ENCODE measurements around the gene USP15. TPM values are rescaled to one million over a fixed set of nuclear protein-coding genes. Genes with fewer than 3 reads are reported as not detected.

Gene USP15
- total RNA-seq, 2 donors from 2014 or later = 41.1 to 49.7 TPM

DNA sequence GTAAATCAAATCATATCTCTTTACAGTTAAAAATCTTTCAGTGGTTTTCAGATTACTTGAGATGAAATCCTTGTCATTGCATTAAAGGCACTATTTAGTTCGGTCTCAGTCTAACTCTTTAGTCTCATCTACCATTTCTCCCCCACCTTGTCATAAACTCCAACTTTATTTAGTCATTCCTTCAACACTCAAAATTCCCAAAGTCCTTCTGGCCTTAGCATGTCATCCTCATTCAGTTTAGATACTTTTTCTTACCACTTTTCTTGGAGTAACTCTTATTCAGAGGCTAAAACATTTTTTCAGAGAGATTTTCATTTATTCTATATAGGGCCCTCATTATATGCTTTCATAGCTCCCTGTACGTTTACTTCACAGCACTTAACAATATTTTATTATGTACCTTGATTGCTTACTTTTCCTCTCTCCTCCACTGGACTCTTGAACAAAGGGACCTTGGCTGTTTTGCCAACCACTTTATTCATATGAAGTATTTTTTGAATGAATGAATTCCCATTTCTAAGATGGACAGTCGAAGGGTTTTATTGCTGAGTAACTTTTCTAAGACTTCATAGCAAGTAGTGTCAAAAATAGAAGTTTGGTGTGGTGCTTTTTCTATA lies 12.8 kb downstream of the USP15 start:
- H3K4me3 ChIP-seq = no peak overlapping the region
- DNase-seq (ENCODE audit: low spot score) = no peak
- no peaks in the 10 kb centered on the region for H3K36me3 ChIP-seq
- H3K27ac ChIP-seq = no peak overlapping the region
- TF ChIP-seq, protein P1, sequence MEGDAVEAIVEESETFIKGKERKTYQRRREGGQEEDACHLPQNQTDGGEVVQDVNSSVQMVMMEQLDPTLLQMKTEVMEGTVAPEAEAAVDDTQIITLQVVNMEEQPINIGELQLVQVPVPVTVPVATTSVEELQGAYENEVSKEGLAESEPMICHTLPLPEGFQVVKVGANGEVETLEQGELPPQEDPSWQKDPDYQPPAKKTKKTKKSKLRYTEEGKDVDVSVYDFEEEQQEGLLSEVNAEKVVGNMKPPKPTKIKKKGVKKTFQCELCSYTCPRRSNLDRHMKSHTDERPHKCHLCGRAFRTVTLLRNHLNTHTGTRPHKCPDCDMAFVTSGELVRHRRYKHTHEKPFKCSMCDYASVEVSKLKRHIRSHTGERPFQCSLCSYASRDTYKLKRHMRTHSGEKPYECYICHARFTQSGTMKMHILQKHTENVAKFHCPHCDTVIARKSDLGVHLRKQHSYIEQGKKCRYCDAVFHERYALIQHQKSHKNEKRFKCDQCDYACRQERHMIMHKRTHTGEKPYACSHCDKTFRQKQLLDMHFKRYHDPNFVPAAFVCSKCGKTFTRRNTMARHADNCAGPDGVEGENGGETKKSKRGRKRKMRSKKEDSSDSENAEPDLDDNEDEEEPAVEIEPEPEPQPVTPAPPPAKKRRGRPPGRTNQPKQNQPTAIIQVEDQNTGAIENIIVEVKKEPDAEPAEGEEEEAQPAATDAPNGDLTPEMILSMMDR (IDR thresholded peaks at IDR 0.05) = no peak
- H3K27me3 ChIP-seq = no peaks in the 10 kb centered on the region
- no peaks in the 10 kb centered on the region for H3K9me3 ChIP-seq
- peaks cover 0 to 45% of the 10 kb centered on the region in 2 donors for H3K4me1 ChIP-seq

DNA sequence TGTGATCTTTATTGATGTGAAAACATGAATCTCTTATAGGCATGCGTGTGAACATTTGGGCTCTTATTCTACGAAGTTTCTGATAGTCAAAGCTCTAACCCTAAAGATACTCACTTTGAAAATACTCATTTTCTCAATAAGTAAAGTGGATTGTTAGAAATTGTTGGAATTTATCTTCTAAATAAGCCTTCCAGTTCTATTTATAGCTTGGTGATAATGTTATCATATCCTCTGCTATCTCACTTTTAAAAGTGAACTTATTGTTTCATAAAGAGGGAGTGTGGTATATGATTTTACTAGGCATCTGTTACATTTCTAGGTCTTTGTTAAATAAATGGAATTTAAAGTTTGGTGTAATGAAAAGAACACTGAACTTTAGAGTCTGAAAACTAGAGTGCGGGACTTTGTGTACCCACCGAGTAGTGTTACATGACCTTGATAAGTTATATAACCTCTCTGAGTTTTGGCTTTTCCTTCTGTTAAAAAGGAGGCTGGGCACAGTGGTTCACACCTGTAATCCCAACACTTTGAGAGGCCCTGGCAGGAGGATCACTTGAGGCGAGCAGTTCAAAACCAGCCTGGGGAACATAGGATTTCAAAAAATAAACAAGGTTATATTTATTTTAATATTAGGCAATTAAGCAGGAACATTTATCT lies 13.6 kb downstream of the USP15 start:
- H3K27me3 ChIP-seq = no peaks in the 10 kb centered on the region
- no peak overlapping the region for H3K4me3 ChIP-seq
- no peaks in the 10 kb centered on the region for H3K9me3 ChIP-seq
- no peaks in the 10 kb centered on the region for H3K36me3 ChIP-seq
- H3K27ac ChIP-seq = peak overlapping the region in 1 of 2 donors; percentile 42
- DNase-seq (ENCODE audit: low spot score) = no peak
- TF ChIP-seq, protein P1 (IDR thresholded peaks at IDR 0.05) = no peak
- peaks cover 0 to 45% of the 10 kb centered on the region in 2 donors for H3K4me1 ChIP-seq

DNA sequence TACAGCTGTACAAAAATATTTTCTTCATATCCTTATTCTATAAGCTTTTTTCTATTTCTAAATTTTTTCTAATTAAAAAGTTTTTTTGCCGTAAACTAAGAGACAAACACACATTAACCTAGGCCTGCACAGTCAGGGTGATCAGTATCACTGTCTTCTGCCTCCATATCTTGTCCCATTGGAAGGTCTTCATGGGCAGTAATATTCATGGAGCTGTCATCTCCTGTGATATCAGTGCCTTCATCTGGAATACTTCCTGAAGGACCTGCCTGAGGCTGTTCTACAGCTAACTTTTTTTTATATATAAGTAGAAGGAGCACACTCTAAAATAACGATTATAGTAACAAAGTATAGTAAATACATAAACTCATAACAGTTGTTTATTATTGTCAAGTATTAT lies 17.8 kb downstream of the USP15 start:
- peaks cover 0 to 38% of the 10 kb centered on the region in 2 donors for H3K4me1 ChIP-seq
- TF ChIP-seq, protein P1 (IDR thresholded peaks at IDR 0.05) = no peak
- no peaks in the 10 kb centered on the region for H3K9me3 ChIP-seq
- no peak for DNase-seq (ENCODE audit: low spot score)
- H3K36me3 ChIP-seq = no peaks in the 10 kb centered on the region
- H3K27ac ChIP-seq = no peak overlapping the region
- H3K4me3 ChIP-seq = no peak overlapping the region
- no peaks in the 10 kb centered on the region for H3K27me3 ChIP-seq

DNA sequence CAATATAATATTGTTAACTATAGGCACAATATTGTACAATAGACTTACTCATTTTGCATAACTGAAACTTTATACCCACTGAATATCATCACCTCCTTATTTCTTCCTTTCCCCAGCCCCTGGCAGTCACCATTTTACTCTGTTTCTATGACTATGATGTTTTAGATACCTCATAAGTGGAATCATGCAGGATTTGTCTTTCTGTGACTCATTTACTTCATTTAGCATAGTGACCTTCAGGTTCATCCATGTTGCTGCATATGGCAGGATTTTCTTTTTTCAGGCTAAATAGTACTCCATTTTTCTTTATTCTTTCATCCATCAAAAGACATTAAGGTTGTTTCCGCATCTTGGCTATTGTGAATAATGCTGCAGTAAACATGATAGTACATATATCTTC lies 18.9 kb downstream of the USP15 start:
- H3K36me3 ChIP-seq = no peaks in the 10 kb centered on the region
- H3K27ac ChIP-seq = no peak overlapping the region
- TF ChIP-seq, protein P1 (IDR thresholded peaks at IDR 0.05) = no peak
- H3K4me1 ChIP-seq = peaks cover 0 to 28% of the 10 kb centered on the region in 2 donors
- DNase-seq (ENCODE audit: low spot score) = no peak
- H3K4me3 ChIP-seq = no peak overlapping the region
- no peaks in the 10 kb centered on the region for H3K27me3 ChIP-seq
- no peaks in the 10 kb centered on the region for H3K9me3 ChIP-seq

DNA sequence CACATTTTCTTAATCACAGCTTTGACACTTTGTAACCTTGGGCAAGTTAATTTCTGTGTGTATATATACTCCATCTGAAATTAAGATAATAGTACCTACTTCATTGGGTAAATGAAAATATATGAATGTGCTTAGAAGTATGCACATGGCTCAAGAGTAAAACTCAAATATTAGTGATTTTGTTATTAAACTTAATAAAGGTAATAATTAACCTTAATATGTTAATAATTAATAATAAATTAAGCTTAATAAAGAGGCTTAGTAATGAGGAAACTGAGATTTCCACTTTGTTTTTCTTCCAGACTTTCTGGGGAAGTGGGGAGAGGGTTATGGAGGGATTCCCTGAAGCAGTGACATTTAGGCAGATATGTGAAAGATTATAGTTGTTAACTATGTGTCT lies 19.8 kb downstream of the USP15 start:
- Histone ChIP-seq H3K36me3 (no peaks in the 10 kb centered on the region), H3K4me3 (no peak overlapping the region), H3K9me3 (peaks cover 0 to under 1% of the 10 kb centered on the region in 2 donors), H3K4me1 (peaks cover 0 to 19% of the 10 kb centered on the region in 2 donors), H3K27ac (no peak overlapping the region), H3K27me3 (no peaks in the 10 kb centered on the region)
- TF ChIP-seq, protein P1 (IDR thresholded peaks at IDR 0.05) = no peak
- DNase-seq (ENCODE audit: low spot score) = no peak

Data from right atrium auricular region (tissue), 2 donors.